NCI-H526 (cell line): ENCODE measurements around the gene STK11IP.

ENCODE experiments used
- DNase-seq, 2 experiments: peaks; one replicate each; lab custom pipeline; 2025; lab: John Stamatoyannopoulos, UW

STK11IP gene

DNA sequence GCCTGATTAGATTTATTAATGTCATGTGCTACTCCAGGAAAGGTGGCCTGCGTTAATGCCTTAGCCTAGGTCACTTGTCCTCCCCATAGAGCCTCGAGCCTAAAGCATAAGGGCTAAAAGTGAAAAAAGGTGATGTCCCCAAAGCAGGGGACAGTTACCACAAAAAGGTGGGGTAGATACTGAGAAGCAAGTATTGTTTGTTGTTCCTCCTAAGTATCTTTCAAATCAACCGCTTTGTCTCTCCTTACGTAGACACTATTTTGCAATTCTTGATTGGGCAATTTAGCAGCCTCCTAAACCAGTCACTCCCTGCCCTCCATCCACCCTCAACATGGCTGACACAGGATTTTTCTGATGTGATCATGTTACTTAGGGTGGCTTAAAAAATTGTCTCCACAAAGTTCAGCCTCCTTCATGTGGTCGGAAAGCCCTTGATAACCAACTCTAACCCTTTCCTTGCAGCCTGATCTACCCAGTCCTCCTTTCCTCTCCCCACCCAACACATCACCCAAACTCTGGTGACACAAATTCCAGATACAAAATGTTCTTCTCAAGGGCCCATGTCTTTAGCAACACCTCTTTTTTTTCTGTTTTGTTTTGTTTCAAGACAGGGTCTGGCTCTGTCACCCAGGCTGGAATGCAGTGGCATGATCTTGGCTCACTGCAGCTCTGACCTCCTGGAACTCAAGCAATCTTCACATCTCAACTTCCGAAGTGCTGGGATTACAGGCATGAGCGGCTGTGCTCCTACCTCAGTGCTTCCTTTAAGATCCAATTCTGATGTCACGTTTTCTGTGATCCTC lies 18.6 kb upstream of the STK11IP start:
- DNase-seq: no peak

DNA sequence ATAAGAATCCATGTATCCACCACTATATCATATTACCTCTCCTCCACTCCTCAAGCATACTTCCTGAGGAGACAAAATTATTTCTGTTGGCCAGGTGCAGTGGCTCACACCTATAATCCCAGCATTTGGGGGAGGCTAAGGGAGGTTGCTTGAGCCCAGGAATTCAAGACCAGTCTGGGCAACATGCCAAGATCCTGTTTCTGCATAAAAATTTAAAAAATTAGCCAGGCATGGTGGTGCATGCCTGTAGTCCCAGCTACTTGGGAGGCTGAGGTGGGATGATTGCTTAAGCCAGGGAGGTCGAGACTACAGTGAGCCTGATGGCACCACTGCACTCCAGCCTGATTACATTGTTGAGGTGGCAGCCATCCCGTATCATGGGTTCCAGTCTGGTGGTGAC lies 16.3 kb upstream of the STK11IP start:
- DNase-seq: no peak

DNA sequence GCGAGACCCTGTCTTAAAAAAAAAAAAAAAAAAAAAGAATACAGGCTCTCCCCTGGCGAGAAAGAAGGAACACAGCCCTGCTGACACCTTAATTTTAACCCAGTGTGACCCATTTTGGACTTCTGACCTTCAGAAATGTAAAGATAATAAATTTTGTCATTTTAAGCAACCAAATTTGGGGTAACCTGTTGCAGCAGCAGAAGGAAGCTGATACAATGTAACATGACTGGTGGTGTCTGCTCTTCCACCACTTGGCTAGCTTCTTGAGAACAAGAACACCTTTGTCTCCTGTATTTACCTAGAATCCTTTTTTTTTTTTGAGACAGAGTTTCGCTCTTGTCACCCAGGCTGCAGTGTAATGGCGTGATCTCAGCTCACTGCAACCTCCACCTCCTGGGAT lies 6.6 kb upstream of the STK11IP start:
- DNase-seq: no peak

DNA sequence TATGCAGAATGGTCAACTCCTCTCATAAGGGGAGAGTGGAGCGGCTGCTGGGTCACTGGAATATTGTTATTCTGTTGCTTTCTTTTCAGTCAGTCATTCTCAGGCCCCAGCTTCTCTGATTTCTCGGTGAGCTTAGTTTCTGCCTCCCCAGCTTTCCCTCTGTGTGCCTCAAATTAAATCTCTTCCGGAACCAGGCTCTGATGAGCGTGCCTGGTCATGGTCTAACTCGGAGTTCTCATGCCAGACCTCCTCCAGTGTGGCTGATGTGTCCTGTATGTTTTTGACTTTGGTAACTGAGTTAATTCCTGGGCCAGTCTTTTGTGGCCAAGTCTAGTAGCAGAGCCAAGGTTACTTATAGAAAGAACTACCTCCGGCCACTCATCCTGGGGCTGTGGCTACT lies 4.9 kb upstream of the STK11IP start:
- DNase-seq: no peak

DNA sequence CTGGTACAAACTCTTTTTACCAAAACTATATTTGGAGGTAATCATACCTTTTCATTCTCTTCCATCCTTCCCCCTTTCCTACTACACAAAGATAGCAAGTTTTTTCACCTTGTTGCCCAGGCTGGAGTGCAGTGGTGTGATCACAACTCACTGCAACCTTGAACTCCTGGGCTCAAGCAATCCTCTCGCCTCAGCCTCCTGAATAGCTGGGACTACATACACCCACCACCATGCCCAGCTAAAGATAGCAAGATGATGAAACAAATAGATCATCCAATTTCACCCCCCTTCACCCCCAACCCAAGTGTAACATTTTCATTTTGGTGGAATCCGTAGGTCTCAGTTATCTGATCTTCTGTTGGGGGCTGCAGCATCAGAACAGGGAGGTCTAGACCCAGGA lies 4.5 kb upstream of the STK11IP start:
- DNase-seq: no peak

DNA sequence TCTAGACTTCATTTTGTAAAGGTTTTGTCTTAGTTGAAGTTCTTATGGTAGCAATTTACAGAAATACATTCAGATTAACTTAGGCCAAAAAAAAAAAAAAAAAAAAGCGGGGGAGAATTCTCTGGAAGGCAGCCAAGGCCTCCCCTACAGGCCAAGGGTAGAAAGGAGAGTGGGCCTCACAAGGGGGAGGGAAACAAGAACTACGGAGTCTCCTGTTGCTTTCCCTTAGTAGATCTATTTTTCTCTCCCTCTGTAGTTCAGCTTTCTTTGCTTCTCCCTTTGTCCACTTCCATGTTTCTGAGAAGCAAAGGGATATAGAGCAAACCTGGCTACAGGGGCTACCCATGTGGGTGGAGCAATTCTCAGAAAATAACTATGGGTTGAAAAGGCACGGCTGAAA lies 2.4 kb upstream of the STK11IP start:
- DNase-seq: no peak

DNA sequence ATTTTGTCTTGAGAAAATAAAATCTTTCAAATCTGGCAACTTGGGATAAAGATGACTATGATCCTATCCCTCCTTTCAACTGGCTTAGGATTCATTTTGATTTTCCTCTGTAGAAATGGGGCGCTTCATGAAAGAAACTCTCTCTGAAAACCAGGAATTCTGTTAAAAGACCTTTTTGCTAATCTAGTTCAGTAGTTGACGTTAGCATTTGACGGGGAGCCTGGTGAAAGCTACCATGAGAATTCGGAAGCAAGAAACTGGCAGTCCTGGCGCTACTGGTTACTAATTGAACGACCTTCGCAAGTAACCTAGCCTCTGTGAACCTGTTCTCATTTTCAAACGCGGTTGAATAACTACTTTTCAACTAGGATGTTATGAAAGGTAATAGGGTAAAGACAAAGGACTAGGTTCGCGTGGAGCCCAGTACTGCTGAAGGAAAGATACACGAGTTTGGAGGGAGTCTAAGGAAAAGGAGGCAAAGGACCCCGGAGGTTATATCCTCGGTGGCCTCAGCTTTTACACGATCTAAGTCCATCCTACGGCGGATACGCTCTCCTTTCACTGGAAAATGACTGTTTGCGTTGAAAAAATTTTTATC lies 604 bp upstream of the STK11IP start:
- peak in 1 of 2 experiments; percentile 57 for DNase-seq

DNA sequence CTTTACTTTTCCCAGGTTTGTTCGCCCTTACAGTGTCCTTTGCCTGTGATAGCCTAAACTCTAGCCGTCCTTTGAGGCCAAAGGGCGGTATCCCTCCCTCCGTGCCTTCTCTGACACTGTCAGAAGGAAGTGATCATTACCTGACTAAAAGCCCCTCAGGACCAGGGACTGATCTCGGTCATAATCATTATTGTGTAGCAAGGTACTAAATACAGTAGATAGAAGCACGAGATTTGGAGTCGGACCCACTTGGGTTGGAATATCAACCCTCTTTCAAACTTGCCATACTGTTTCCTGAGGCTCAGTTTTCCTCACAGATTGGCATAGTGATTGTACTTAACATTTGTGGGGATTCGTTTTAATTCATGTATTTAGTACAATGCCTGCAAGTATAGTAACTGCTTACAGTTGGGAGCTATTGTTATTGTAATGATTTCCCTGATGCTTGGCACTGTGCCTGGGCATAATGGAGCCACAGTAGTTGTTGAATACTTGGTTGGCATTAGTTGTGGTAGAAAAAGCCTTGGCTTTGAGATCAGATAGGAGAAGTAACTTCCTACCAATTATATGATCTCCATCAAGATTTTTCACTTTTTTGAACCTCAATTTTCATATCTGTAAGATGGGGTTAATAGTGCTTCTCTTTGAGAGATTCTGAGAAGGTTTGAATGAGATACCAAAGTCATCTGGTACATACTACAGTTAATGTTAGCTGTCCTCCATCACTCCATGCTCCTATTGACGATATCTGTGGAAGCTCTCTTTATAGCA lies 836 bp downstream of the STK11IP start:
- no peak for DNase-seq

DNA sequence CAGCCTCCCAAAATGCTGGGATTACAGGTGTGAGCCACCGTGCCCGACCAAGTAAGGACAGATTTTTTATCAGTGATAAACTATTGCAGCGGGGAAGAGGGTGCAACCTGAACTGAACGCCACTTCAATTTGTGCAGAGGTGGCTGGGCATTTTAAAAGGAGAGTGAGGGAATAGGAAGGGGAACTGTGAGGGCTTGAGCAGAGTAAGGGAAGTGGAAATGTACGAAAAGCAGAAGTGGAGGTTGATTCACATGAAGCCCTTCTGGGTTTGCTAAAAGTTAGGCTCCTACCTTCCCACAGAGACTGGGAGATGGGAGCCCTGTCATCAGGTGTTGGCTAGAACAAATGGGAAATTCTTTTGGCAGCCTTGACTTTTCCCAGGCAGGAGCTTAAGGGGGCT lies 6.1 kb downstream of the STK11IP start:
- DNase-seq: no peak

DNA sequence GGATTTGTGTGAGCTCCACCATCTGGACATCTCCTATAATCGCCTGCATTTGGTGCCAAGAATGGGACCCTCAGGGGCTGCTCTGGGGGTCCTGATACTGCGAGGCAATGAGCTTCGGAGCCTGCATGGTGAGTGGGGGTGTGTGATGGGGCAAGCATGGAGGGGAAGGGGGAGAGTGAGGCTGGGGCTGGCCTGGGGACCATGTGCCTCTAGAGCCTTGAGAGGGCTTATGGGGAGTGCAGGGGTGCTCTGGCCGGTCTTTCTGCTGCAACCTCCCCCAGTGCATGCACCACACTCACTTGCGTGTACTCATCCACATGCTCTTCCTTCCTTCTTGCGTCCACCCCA lies 7.9 kb downstream of the STK11IP start:
- no peak for DNase-seq

DNA sequence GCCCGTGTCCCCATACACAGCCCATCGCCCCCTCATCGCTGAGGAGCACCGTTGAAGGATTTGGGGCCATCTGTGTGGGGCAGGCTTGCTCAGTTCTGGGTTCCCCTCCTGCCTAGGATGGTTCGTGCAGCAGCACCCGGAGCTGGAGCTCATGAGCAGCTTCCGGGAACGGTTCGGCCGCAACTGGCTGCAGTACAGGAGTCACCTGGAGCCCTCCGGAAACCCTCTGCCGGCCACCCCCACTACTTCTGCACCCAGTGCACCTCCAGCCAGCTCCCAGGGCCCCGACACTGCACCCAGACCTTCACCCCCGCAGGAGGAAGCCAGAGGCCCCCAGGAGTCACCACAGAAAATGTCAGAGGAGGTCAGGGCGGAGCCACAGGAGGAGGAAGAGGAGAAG lies 10.3 kb downstream of the STK11IP start:
- no peak for DNase-seq

DNA sequence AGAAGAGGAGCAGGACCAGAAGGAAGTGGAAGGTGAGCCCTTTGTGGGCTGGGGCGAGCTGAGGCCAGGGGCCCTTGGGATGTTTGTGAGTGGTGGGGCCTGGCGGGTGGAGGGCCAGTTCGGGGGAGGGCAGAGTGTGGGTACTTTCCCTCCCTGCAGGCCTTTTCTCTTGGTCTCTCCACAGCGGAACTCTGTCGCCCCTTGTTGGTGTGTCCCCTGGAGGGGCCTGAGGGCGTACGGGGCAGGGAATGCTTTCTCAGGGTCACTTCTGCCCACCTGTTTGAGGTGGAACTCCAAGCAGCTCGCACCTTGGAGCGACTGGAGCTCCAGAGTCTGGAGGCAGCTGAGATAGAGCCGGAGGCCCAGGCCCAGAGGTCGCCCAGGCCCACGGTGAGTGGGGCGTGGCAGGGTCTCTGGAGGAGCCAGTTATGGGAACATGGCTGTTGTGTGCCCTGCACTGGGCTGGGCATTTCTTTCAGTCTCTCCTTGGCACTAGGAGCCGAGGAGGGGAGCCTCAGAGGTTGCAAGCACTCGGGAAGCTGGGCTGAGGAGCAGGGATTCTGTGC lies 10.8 kb downstream of the STK11IP start:
- DNase-seq: no peak

DNA sequence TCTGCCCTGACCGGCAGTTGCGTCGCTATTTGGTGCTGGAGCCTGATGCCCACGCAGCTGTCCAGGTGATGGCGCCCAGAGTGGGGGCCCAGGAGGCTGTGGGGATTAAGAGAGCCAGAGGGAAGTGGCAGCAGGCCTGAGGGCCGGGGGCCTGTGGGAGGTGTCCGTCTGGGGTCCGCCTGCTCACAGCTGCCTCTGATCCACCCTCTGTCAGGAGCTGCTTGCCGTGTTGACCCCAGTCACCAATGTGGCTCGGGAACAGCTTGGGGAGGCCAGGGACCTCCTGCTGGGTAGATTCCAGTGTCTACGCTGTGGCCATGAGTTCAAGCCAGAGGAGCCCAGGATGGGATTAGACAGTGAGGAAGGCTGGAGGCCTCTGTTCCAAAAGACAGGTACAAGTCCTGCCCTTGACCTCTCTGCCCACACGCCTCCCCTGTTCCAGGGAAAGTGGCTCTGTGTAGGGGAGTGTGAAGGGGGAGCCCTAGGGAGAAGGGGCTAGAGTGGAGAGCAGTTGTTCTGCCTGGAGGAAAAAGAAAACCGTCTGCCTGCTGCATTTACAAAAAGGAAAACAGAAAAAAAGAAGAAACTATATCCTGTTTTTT lies 11.6 kb downstream of the STK11IP start:
- DNase-seq: no peak

DNA sequence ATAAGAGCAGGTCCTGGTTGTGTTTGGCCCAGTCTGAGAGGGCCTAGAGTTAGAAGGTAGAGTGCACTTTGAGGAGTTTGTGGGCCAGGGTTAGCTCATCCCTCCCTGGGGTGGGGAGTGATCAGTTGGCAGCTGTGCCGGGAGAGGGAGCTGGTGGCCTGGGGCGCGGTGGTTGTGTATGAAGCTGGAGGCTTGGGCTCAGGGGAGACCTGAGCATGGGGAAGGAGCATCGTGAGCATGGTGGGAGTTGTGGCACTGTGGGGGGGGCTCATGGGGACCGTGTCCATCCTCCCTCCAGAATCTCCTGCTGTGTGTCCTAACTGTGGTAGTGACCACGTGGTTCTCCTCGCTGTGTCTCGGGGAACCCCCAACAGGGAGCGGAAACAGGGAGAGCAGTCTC lies 13.6 kb downstream of the STK11IP start:
- DNase-seq: no peak

DNA sequence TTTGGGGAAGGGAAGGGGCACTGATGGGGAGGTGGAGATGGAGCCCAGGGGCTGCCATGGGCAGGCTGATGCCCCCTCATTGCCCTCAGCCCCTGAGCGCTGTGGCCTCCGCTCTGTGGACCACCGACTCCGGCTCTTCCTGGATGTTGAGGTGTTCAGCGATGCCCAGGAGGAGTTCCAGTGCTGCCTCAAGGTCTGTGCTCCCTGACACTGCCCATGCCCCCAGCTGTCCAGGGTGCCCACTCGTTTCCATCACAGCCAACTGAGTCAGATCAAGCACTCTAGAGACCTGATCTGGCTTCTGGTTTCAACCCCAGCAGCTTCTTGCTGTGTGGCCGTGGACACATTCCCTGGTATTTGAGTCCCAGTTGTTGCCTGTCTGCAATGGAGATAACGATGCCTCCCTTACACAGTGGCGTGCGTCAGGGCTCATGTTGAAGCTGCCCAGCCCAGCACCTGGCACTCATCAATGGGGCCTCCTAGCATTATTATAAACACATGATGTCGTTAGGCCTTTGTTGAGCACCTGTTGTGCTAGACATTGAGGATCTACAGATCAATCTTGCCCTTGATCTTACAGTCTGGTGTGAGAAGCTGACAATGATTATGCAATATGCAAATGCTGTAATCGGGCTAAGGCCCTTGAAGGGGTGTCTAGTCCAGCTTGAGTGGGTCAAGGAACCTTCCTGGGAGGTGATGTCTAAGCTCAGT lies 14.4 kb downstream of the STK11IP start:
- DNase-seq: no peak

DNA sequence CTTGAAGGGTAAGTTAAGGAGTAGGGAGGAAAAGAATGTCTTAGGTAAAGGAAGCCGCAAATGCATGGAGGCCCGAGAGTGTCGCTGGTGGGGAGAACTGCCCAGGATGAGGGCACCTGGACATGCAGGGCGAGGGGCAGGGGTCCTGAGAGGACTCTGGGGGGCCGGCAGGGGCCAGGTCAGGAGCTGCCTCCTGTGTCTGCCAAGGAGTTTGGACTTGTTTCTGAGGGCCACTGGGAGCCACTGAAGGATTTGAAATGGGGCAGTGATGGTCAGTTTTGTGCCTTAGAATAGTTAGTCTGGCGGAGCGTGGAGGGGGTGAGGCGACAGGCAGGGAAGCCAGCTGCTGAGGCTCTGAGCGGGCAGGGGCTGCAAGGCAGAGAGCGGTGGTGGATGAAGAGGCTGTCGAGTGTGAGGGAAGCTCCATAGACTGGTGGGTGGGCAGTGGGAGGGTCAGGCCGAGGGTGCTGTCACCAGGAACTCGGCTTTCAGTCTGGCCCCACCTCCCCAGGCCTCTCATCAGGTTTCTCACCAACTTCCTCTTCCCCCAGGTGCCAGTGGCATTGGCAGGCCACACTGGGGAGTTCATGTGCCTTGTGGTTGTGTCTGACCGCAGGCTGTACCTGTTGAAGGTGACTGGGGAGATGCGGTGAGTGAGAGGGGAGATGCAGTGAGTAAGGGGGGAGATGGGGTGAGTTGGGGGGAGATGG lies 15.1 kb downstream of the STK11IP start:
- DNase-seq: no peak

DNA sequence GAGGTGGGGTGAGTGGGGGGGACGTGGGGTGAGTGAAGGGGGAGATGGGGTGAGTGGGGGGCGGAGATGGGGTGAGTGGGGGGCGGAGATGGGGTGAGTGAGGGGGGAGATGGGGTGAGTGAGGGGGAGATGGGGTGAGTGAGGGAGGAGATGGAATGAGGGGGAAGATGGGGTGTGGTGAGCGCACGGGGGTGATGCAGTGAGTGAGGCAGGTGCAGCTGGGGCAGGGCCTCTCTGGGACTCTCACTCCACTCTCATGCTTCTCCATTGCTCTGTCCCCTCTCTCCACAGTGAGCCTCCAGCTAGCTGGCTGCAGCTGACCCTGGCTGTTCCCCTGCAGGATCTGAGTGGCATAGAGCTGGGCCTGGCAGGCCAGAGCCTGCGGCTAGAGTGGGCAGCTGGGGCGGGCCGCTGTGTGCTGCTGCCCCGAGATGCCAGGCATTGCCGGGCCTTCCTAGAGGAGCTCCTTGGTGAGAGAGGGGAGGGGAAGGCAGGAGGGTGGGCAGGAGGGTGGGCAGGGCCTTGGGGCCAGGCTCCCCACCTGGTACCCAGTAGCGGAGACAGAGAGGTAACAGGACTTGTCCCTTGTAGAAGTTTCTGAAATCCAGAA lies 15.9 kb downstream of the STK11IP start:
- no peak for DNase-seq

DNA sequence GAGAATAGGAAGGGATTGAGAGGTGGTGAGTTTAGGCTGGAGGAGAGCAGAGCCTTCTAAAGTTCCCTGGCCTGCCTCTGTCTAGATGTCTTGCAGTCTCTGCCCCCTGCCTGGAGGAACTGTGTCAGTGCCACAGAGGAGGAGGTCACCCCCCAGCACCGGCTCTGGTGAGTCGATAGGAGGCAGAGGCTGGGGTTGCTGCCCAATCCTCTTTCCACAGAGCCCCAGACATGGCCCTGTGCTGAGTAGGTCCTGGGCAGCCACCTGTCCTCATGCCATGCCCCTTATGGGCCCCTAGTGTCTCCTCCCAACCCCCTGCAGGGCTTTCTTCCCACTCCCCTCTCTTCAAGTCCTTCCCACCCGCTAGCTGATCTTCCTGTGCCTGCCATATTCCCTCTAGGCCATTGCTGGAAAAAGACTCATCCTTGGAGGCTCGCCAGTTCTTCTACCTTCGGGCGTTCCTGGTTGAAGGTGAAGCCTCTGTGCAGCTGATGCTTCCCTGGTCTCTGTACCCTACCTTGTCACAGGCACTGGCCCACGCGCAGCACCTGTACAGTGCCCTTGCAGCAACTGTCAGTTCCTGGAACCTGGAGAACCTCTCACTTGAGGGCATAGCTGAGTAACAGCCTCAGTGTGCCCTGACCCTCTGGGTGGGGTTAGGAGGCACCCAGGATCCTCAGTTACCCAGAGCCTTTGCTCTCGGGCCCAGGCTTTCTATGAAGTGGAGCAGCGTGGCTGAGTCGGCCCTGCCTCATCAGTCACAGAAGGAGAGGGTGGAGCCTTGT lies 16.6 kb downstream of the STK11IP start:
- no peak for DNase-seq

DNA sequence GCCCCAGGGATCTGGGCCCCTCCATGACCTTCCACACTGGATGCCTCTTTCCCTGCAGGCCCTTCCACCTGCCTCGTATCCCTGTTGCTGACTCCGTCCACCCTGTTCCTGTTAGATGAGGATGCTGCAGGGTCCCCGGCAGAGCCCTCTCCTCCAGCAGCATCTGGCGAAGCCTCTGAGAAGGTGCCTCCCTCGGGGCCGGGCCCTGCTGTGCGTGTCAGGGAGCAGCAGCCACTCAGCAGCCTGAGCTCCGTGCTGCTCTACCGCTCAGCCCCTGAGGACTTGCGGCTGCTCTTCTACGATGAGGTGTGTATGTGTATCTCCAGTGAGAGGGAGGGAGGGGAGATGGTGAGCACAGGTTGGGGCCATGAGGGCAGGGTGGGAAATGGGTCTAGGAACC lies 17.4 kb downstream of the STK11IP start:
- DNase-seq: no peak

DNA sequence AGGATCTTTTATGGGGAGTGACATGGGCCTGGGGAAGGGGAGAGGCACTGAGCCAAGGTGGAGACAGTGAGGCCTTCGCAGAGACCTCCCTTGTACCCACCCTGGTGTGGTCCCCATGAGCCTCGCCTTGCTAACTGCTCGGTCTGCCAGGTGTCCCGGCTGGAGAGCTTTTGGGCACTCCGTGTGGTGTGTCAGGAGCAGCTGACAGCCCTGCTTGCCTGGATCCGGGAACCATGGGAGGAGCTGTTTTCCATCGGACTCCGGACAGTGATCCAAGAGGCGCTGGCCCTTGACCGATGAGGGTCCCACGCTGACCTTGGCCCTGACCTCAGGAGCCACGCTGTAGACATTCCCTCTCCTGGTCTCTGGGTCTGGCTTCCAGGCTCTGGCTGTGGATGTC lies 18.2 kb downstream of the STK11IP start:
- DNase-seq: no peak
